ENCODE data around the gene MRPL44. TPM values are rescaled to one million over a fixed set of nuclear protein-coding genes. Genes with fewer than 3 reads are reported as not detected.

The MRPL44 gene
- total RNA-seq, 1 donor from 2014 or later: 70.8 TPM

- Histone ChIP-seq H3K27me3 (no peaks in the 10 kb centered on the region), H3K9me3 (ENCODE audit: low read depth) (no peaks in the 10 kb centered on the region), H3K79me2 (ENCODE audit: low read depth) (no peaks in the 10 kb centered on the region), H3K4me3 (no peak overlapping the region), H3K9ac (no peak overlapping the region), H2AFZ (replicated peaks) (no peak overlapping the region), H3K27ac (no peak overlapping the region), H3F3A (ENCODE audit: low read depth) (peaks cover 23% of the 10 kb centered on the region), H4K20me1 (ENCODE audit: low read depth) (no peaks in the 10 kb centered on the region), H3K4me2 (no peak overlapping the region), H3K4me1 (no peaks in the 10 kb centered on the region), H3K36me3 (peaks cover under 1% of the 10 kb centered on the region)
- Mint-ChIP-seq H3K9me3 (no peaks in the 10 kb centered on the region), H3K27ac (no peak overlapping the region), H3K27me3 (ENCODE audit: insufficient read depth, low read depth) (no peaks in the 10 kb centered on the region), H3K36me3 (no peaks in the 10 kb centered on the region), H3K4me1 (no peaks in the 10 kb centered on the region), H3K4me3 (no peak overlapping the region)
- DNase-seq (ENCODE audit: low spot score): no peak
- TF ChIP-seq CTCF (IDR thresholded peaks at IDR 0.05) (no peak), EZH2 (IDR thresholded peaks at IDR 0.05) (no peak)
These were observed 14.5 kb downstream of the MRPL44 start for GRCh38 chr2:223971731-223972130.

- no peaks in the 10 kb centered on the region for H4K20me1 ChIP-seq (ENCODE audit: low read depth)
- H3K79me2 ChIP-seq (ENCODE audit: low read depth): no peaks in the 10 kb centered on the region
- H3K27ac ChIP-seq: no peak overlapping the region
- no peak overlapping the region for H2AFZ ChIP-seq (replicated peaks)
- Mint-ChIP-seq H3K4me1 (no peaks in the 10 kb centered on the region), H3K36me3 (no peaks in the 10 kb centered on the region), H3K27ac (no peak overlapping the region), H3K9me3 (no peaks in the 10 kb centered on the region), H3K4me3 (no peak overlapping the region), H3K27me3 (ENCODE audit: insufficient read depth, low read depth) (no peaks in the 10 kb centered on the region)
- H3K27me3 ChIP-seq: no peaks in the 10 kb centered on the region
- H3K9ac ChIP-seq: no peak overlapping the region
- no peak overlapping the region for H3K4me2 ChIP-seq
- H3K4me3 ChIP-seq: no peak overlapping the region
- H3K36me3 ChIP-seq: no peaks in the 10 kb centered on the region
- no peaks in the 10 kb centered on the region for H3K9me3 ChIP-seq (ENCODE audit: low read depth)
- peaks cover 21% of the 10 kb centered on the region for H3F3A ChIP-seq (ENCODE audit: low read depth)
- TF ChIP-seq EZH2phosphoT487 (IDR thresholded peaks at IDR 0.05): no peak
- no peaks in the 10 kb centered on the region for H3K4me1 ChIP-seq
- no peak for DNase-seq (ENCODE audit: low spot score)
These were observed 15.4 kb downstream of the MRPL44 start for GRCh38 chr2:223972656-223973102.

- H3K27me3 Mint-ChIP-seq (ENCODE audit: insufficient read depth, low read depth): no peaks in the 10 kb centered on the region
- Histone ChIP-seq H3K27ac (no peak overlapping the region), H3F3A (ENCODE audit: low read depth) (peaks cover 11% of the 10 kb centered on the region), H3K27me3 (no peaks in the 10 kb centered on the region), H3K79me2 (ENCODE audit: low read depth) (no peaks in the 10 kb centered on the region), H4K20me1 (ENCODE audit: low read depth) (no peaks in the 10 kb centered on the region), H3K36me3 (no peaks in the 10 kb centered on the region), H3K9ac (no peak overlapping the region), H3K4me2 (no peak overlapping the region), H2AFZ (replicated peaks) (no peak overlapping the region), H3K9me3 (ENCODE audit: low read depth) (no peaks in the 10 kb centered on the region), H3K4me3 (no peak overlapping the region), H3K4me1 (no peaks in the 10 kb centered on the region)
- H3K4me3 Mint-ChIP-seq: no peak overlapping the region
- TF ChIP-seq EZH2 (IDR thresholded peaks at IDR 0.05): no peak
- no peak for TF ChIP-seq EZH2phosphoT487 (IDR thresholded peaks at IDR 0.05)
- no peak for TF ChIP-seq CTCF (IDR thresholded peaks at IDR 0.05)
- no peak overlapping the region for H3K27ac Mint-ChIP-seq
- H3K9me3 Mint-ChIP-seq: no peaks in the 10 kb centered on the region
- H3K4me1 Mint-ChIP-seq: no peaks in the 10 kb centered on the region
- no peaks in the 10 kb centered on the region for H3K36me3 Mint-ChIP-seq
- no peak for DNase-seq (ENCODE audit: low spot score)
These were observed 16.3 kb downstream of the MRPL44 start for GRCh38 chr2:223973606-223974005.

- no peaks in the 10 kb centered on the region for H3K27me3 ChIP-seq
- no peaks in the 10 kb centered on the region for H3K9me3 ChIP-seq (ENCODE audit: low read depth)
- Mint-ChIP-seq H3K27me3 (ENCODE audit: insufficient read depth, low read depth) (no peaks in the 10 kb centered on the region), H3K36me3 (no peaks in the 10 kb centered on the region), H3K27ac (no peak overlapping the region), H3K4me1 (no peaks in the 10 kb centered on the region), H3K4me3 (no peak overlapping the region), H3K9me3 (no peaks in the 10 kb centered on the region)
- no peaks in the 10 kb centered on the region for H3F3A ChIP-seq (ENCODE audit: low read depth)
- no peak overlapping the region for H3K27ac ChIP-seq
- no peak overlapping the region for H3K4me2 ChIP-seq
- no peak overlapping the region for H2AFZ ChIP-seq (replicated peaks)
- H3K79me2 ChIP-seq (ENCODE audit: low read depth): no peaks in the 10 kb centered on the region
- no peak overlapping the region for H3K4me3 ChIP-seq
- H3K36me3 ChIP-seq: no peaks in the 10 kb centered on the region
- DNase-seq (ENCODE audit: low spot score): no peak
- no peaks in the 10 kb centered on the region for H4K20me1 ChIP-seq (ENCODE audit: low read depth)
- H3K9ac ChIP-seq: no peak overlapping the region
- no peak for TF ChIP-seq EZH2phosphoT487 (IDR thresholded peaks at IDR 0.05)
- TF ChIP-seq CTCF (IDR thresholded peaks at IDR 0.05): no peak
- no peaks in the 10 kb centered on the region for H3K4me1 ChIP-seq
These were observed 19.5 kb downstream of the MRPL44 start for GRCh38 chr2:223976635-223977226.
